HepG2 (cell line): ENCODE data around the gene KLHL30.

ENCODE experiments used
- CREB1 ChIP-seq, 2 experiments: fragments of 450-650 bp in 1 of 2; IDR thresholded peaks; 2 replicates each; pipeline ENCODE4 v1.6.1; 2016 to 2017; ENCODE audit warnings: control low read depth in 1 of 2, mild to moderate bottlenecking in 1 of 2, missing compliant biosample characterization in 1 of 2, missing genetic modification characterization in 1 of 2
- CTCF ChIP-seq: sonication (generic); formaldehyde crosslinking; IDR thresholded peaks from 2 replicates; pipeline ENCODE4 v1.5.0; 2020; ENCODE audit warnings: mild to moderate bottlenecking, missing genetic modification reagents, moderate library complexity
- JUND ChIP-seq: sonication (generic); formaldehyde crosslinking; IDR thresholded peaks from 2 replicates; pipeline ENCODE4 v1.8.0; 2022; ENCODE audit warnings: mild to moderate bottlenecking, missing genetic modification reagents
- MAX ChIP-seq: IDR thresholded peaks from 2 replicates; pipeline ENCODE4 v1.6.1; 2012; ENCODE audit warnings: inconsistent platforms
- TARDBP ChIP-seq: sonication (generic); formaldehyde crosslinking; IDR thresholded peaks from 2 replicates; pipeline ENCODE4 v1.8.0; 2022; ENCODE audit warnings: mild to moderate bottlenecking, missing genetic modification reagents
- ZBTB38 ChIP-seq: sonication (generic); formaldehyde crosslinking; IDR thresholded peaks from 2 replicates; pipeline ENCODE4 v1.5.1; 2020; ENCODE audit warnings: mild to moderate bottlenecking, missing genetic modification reagents

GRCh38 chr2:238172439-238172838 is 34.0 kb downstream of the KLHL30 start:
- no peak for TF ChIP-seq MAX
- no peak for TF ChIP-seq CREB1 (IDR thresholded peaks at IDR 0.05)
- no peak for TF ChIP-seq CREB1 (CRISPR knock-in tag; IDR thresholded peaks at IDR 0.05)
- no peak for TF ChIP-seq TARDBP
- TF ChIP-seq CTCF (CRISPR knock-in tag), result no peak
- TF ChIP-seq JUND (CRISPR knock-in tag), result no peak
- no peak for TF ChIP-seq ZBTB38
